Measurements from ENCODE around the gene VWCE.

VWCE gene

DNA sequence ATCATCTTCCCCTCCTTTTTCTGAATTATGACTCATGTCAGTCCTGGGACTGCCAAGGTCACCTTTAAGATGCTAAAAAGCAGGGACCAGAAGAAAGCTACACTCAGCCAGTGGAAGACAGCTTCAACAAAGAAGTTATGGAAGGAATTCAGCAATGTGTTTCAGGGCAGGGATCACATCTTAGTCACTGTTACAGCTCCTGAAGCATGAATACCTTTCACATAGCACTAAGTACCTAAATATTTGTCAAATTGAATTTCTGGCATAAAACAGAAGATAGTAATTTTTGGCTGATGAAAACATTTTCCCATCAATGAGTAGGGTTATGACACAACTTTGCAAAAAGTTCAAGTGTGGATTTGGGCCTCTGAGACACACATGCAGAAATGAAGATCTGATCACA, 32.6 kb upstream of the VWCE start:
- no peak for DNase-seq

GRCh38 chr11:61325649-61326414, 30.7 kb upstream of the VWCE start:
- DNase-seq, result no peak

GRCh38 chr11:61315260-61315659, 20.1 kb upstream of the VWCE start:
- DNase-seq, result no peak

- DNase-seq, result no peak
Measured at GRCh38 chr11:61310749-61311148, 15.6 kb upstream of the VWCE start.

DNA sequence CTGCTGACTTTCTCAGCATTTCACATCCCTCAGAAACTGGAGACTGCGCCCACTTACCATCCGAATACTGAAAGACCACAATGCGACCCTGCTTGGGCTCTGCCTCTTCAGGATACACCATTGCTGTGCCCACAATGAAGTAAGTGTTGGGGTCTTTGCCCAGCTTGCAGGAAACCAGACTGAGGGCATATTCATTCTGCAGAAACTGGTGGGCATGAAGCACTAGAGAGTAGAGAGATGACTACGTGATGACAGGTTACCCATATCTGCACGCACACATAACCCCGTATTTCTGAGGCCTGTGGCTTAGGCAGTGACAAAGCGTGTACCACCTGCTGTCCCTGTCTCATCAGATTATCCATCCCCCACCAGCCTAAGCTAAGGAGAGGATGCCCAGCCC, 14.6 kb upstream of the VWCE start:
- DNase-seq, result no peak

DNA sequence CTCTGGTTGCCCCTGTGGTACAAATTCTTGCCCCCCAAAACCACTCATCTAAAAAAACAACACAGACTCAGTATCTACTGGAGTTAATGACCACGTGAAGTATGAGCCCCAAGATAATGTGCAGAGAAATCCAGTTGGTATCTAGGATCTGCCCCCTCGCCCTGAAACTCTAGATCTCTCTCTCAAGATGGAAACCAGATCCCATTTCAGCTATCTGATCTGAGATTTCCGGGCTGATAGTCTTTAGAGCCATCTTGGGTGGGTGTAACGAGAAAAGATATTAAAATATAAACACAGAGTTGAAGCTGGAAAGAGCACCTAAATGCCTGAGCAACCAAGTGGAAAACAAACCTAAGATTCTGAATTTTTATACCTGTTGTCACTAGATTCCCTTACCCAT, 14.0 kb upstream of the VWCE start:
- DNase-seq, result no peak

DNA sequence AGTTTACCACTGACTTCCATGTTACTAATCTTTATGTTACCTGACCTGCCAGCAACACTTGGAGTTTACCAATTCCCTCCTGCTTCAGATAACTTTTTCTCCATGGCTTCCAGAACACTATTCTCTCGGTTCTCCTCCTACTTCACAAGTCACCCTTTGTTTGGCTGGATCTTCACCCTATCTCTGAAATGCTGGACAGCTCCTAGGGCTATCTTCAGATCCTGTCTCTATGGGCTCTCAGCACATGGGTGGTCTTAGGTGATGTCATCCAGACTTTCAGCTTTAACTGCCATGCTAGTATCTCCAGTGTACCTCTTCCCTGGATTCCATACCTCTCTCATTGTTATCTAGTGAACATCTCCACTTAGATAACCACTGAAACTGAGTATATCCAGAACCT, 12.2 kb upstream of the VWCE start:
- no peak for DNase-seq

GRCh38 chr11:61306221-61306620, 11.1 kb upstream of the VWCE start:
- DNase-seq, result no peak

DNA sequence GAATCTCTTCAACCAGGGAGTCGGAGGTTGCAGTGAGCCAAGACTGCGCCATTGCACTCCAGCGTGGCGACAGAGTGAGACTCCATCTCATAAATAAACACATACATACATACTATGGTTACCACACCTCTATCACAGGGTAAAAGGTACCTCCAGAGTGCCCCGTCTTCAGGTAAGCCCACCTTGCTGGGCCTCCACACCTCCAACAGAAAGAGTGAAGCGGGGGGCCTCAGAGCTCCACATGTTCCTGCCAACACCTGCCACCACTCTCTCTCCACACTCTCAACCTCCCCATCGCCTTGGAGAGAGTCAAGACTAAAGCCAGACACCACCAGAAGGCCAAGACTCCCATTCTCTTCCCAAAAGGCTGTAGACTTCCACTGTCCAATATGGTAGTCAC, 10.3 kb upstream of the VWCE start:
- no peak for DNase-seq

DNA sequence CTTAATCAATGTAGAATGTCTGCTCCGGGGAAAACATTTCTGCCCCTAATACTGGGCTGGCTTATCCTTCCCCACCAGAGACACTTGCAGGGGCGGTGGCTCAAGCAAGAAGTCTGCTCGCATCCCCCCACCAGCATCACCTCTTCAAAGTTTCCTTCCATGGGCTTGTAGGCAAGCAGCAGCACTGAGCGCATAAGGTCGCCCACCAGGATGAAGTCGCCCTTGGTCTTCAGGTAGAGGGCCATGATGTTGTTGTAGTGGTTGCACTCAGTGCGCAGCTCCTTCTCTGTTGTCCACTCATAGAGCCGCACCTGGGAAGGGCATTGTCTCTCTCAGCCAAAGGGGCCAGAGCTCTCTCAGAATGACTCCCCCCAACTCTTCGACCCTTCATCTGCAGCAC, 8.6 kb upstream of the VWCE start:
- no peak for DNase-seq

GRCh38 chr11:61302550-61302949, 7.4 kb upstream of the VWCE start:
- DNase-seq, result no peak

GRCh38 chr11:61298663-61299244, 3.6 kb upstream of the VWCE start:
- DNase-seq, result no peak

- peak; percentile 93 for DNase-seq
Measured at GRCh38 chr11:61297746-61298145, 2.6 kb upstream of the VWCE start.

- no peak for DNase-seq
Measured at GRCh38 chr11:61297341-61297740, 2.2 kb upstream of the VWCE start.

- DNase-seq, result no peak
Measured at GRCh38 chr11:61295596-61295926, 445 bp upstream of the VWCE start.

GRCh38 chr11:61293867-61294716, 1.0 kb downstream of the VWCE start:
- peak; percentile 42 for DNase-seq

- no peak for DNase-seq
Measured at GRCh38 chr11:61292356-61292755, 2.8 kb downstream of the VWCE start.

DNA sequence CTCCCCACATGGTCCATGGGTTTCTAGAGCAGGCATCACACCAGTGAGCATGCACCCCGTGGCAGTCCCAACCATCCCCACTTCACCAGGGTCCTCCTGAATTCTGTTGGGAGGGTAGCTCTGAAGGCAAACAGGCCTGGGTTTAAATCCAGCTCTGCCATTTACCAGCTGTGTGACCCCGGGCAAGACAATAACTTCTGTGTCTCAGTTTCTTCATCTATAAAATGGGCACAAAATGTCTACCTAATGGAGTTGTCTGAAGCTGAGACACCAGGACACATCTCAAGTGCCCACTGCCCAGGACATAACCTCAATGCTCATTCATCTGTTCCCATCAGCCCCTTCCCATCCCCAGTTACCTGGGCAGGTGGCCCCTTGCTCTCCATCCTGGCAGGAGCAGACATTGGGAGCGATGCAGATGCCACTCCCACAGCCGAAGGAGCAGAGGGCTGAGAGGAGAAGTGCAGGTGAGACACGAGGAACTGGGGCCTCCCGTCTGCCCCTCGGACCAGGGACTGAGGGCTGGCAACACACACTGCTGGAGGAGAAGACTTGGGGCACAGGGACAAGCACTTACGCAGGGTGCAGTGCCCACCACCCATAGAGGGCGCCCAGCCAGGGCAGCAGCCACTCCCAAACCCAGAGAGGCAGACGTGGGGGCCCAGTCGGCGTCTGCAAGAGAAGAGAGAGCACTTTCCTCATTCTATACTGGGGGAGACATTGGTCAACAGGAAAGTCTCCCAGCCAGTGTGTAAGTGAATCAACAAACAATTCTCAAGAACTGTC, 4.0 kb downstream of the VWCE start:
- no peak for DNase-seq

- DNase-seq, result no peak
Measured at GRCh38 chr11:61287338-61287977, 7.7 kb downstream of the VWCE start.

GRCh38 chr11:61283613-61284012, 11.5 kb downstream of the VWCE start:
- no peak for DNase-seq

DNA sequence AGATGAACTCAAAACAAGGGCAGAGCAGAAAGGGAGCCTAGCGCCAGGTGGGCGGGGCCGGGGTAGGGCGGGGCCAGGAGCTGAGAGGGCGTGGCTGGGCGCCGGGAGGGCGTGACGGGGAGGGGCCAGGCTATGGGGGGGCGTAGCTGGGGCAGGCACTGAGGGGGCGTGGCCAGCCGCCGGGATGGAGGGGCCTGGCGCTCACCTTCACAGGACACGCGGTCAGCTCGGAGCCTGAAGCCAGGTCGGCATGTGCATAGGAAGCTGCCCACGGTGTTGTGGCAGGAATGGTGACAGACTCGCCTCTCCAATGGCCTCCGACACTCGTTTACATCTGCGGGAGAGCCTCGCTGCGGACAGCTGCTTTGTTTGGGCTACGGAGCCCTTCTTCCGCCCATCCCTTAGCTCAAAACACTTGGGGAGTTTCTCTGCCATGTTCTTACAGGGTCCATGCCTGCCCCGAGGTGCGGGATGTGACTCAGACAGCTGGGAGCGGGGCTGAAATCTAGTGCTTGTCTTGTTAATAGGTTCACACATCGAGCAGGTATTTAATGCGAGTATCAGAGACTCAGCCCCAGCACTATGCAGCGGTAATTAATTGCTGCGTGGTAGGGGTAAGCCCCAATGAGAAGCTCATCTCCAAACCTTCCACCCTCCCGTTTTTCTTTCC, 13.4 kb downstream of the VWCE start:
- peak; percentile 20 for DNase-seq

Measured in fibroblast of skin of back (primary cell).